Myocyte (in vitro differentiated cells): ENCODE measurements around the gene FGF11. TPM values are rescaled to one million over a fixed set of nuclear protein-coding genes. Genes with fewer than 3 reads are reported as not detected.
"Not testable (repeated sequence)": the region's sequence is repeated elsewhere in the genome, so short reads cannot be mapped to it uniquely, and the experiment has no call there.

Experiments used
- DNase-seq: peaks from one replicate; pipeline ENCODE4 v3.0.0-alpha.2; 2012; ENCODE audit warnings: low read depth
- total RNA-seq: library from RNA; depleted of rRNA; stranded (reverse); fragments of >200 nt; gene quantifications from 2 replicates; pipeline ENCODE4 v1.2.3, GENCODE V29; 2014

The FGF11 gene
- total RNA-seq, 1 donor from 2014 or later = 41.7 TPM

DNA sequence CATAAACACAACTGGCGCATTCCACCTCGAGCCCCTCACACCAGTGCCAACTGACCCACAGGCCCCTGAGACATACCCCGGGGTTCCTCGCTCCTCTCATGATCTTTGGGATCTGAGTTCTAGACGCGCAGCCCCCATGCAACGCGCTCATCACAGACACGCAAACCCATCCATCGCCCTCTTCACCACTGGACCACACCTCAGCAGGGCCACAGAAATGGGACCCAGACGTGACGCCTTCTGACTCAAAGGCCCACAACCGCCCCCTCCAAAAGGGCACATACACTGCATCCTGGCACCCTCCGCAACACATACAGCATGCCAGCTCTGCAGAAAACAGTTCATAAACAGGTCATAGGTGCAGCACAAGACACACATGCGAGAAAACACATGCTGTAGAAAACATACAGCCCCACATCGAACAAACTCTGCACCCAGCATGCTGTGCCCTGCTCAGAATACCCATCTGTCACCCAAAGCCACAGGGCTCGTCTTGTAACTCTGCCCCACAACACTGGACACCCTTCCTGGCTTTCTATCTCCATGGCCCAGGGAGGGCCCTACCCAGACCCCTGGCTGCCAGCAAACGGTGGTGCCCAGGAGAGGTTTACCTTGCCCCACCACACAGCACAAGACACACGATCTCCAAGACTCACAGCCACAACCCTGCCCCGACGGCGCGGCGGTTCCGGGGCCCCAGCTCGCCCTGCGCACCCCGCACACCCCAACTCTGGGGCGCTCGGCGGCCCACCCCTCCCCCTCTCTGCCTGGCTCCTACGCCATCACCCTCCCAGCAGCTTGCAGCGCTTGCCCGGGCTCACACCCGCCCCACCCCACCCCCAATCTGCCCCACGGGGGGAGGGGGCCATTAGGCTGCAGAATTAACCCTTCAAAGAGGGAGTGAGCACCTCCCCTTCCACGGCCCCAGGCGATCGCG lies 39.2 kb downstream of the FGF11 start:
- peak; percentile 68 for DNase-seq

GRCh38 chr17:7479213-7480088 lies 40.1 kb downstream of the FGF11 start, which contains the start of gene ZBTB4:
ZBTB4 (minus strand) TSS chr17:7479631; CDS start chr17:7466801, 12,830 bp downstream.
- peak; percentile 59 for DNase-seq

DNA sequence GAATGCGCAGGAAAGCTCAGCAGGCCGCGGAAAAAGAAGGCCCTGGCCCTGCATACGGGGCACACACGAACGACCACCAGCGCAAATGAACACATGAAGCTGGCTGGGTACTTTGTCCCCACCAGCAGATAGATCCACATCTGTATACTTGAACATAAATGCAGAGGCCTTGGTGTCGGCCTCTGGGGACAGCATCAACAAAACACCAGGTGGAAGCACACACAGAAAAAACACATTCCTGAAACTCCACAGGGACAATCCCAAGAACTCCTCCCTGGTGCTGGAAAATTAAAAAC lies 40.7 kb downstream of the FGF11 start:
- DNase-seq = peak; percentile 31

DNA sequence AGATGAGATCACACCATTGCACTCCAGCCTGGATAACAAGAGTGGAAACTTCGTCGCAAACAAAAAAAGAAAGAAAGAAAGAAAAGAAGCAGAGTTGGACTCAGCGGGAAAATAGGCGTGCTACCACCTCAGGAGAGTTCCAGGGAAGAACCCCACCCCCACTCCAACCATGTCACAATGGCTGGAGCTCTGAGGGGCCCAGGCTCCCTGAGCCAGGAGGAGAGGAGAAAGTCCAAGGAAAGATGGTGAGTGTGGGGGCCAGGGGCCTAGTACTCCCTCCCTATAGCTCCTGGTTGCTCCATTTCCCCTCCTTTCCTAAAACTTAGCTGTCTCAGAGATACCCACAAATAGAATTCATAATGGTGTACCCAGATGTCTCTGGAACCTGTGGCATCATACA lies 42.0 kb downstream of the FGF11 start, which contains the start of gene SLC35G6:
Gene SLC35G6, plus strand, starts transcription at position 172 of the 400 bp plus-strand sequence. Its CDS starts 71 bp downstream, at position 243.
- not testable (repeated sequence) for DNase-seq

- not testable (repeated sequence) for DNase-seq
Measured at GRCh38 chr17:7481842-7482741, 42.8 kb downstream of the FGF11 start.

DNA sequence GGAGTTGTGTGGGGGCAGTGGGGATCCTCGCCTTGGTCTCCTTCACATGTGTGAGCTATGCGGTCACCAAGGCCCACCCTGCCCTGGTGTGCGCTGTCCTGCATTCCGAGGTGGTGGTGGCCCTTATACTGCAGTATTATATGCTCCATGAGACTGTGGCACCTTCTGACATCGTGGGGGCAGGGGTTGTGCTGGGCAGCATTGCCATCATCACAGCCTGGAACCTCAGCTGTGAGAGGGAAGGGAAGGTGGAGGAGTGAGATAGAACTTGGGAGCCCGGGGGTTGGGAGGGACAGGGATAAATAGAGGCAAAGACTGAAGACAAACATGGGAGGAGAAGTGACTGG lies 43.4 kb downstream of the FGF11 start:
- DNase-seq = not testable (repeated sequence)

- DNase-seq = peak; percentile 99
Measured at GRCh38 chr17:7483255-7484066, 44.1 kb downstream of the FGF11 start.

- DNase-seq = peak; percentile 98
Measured at GRCh38 chr17:7484067-7484918, 45.0 kb downstream of the FGF11 start, which contains the start of gene POLR2A. POLR2A (plus strand) TSS chr17:7484366.

- no peak for DNase-seq
Measured at GRCh38 chr17:7484919-7485377, 45.6 kb downstream of the FGF11 start.

DNA sequence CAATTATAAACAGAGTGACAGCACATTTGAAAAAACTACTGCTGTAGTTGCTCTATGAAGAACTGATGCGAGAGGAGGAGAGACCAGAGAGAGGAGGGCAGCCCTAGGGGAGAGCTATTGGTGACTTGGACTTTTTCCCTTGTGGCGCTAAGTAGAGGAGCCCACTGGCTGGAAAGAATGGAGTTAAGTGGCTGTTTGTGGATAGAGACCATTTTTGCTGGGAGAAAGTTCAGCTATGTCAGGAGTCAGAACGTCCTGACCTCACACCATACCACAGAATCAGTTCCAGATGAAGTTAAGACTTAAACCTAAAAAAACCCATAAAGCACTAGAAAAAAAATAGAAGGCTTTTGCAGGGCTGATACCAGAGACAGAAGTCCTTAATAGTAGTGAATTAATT lies 46.9 kb downstream of the FGF11 start:
- no peak for DNase-seq

DNA sequence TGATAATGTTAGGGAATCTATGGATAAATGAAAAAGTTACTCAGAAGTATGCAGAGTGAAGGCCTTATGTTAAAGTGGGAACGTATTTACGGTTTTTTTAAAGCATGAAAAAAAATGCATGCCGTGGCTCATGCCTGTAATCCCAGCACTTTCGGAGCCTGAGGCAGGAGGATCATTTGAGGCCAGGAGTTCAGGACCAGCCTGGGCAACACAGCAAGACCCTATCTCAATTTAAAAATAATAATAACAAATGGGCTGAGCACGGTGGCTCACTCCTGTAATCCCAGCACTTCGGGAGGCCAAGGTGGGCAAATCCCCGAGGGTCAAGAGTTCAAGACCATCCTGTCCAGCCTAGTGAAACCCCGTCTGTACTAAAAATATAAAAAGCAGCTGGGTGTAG lies 50.8 kb downstream of the FGF11 start:
- no peak for DNase-seq

GRCh38 chr17:7491583-7491982 lies 52.3 kb downstream of the FGF11 start:
- DNase-seq = no peak

GRCh38 chr17:7493941-7494340 lies 54.6 kb downstream of the FGF11 start:
- no peak for DNase-seq

Other genes starting within 250 kb of the FGF11 start
- 11.8 and 18.7 TPM in 2 replicates for gene DLG4, start 219.7 kb upstream of the FGF11 start, total RNA-seq
- gene ACADVL, start 219.6 kb upstream of the FGF11 start, total RNA-seq = 659 and 702 TPM in 2 replicates
- 71.0 and 80.5 TPM in 2 replicates for gene DVL2, start 205.0 kb upstream of the FGF11 start, total RNA-seq
- 52.3 and 54.7 TPM in 2 replicates for gene PHF23, start 200.1 kb upstream of the FGF11 start, total RNA-seq
- 239 and 315 TPM in 2 replicates for gene GABARAP, start 197.1 kb upstream of the FGF11 start, total RNA-seq
- gene CTDNEP1, start 187.8 kb upstream of the FGF11 start, total RNA-seq = 69.1 and 88.9 TPM in 2 replicates
- 75.1 and 81.8 TPM in 2 replicates for gene ELP5, start 187.3 kb upstream of the FGF11 start, total RNA-seq
- gene CLDN7, start 177.0 kb upstream of the FGF11 start, total RNA-seq = not detected in 2 replicates
- 20.0 and 28.3 TPM in 2 replicates for gene SLC2A4, start 157.8 kb upstream of the FGF11 start, total RNA-seq
- 4.1 and 9.6 TPM in 2 replicates for gene YBX2, start 144.9 kb upstream of the FGF11 start, total RNA-seq
- gene EIF5A, start 131.9 kb upstream of the FGF11 start, total RNA-seq = 510 and 518 TPM in 2 replicates
- 92.2 and 95.8 TPM in 2 replicates for gene GPS2, start 124.2 kb upstream of the FGF11 start, total RNA-seq
- gene NEURL4, start 110.2 kb upstream of the FGF11 start, total RNA-seq = 19.5 and 22.3 TPM in 2 replicates
- not detected in 2 replicates for gene ACAP1, start 103.0 kb upstream of the FGF11 start, total RNA-seq
- 10.0 and 10.1 TPM in 2 replicates for gene KCTD11, start 87.3 kb upstream of the FGF11 start, total RNA-seq
- not detected in 2 replicates for gene TMEM95, start 84.4 kb upstream of the FGF11 start, total RNA-seq
- gene TNK1, start 58.4 kb upstream of the FGF11 start, total RNA-seq = not detected in 2 replicates
- gene PLSCR3, start 45.0 kb upstream of the FGF11 start, total RNA-seq = 15.1 and 22.3 TPM in 2 replicates
- 69.6 and 76.5 TPM in 2 replicates for gene TMEM256, start 35.4 kb upstream of the FGF11 start, total RNA-seq
- gene NLGN2, start 31.7 kb upstream of the FGF11 start, total RNA-seq = 5.7 and 7.2 TPM in 2 replicates
- gene SPEM1, start 19.2 kb upstream of the FGF11 start, total RNA-seq = not detected in 2 replicates
- not detected in 2 replicates for gene SPEM2, start 13.9 kb upstream of the FGF11 start, total RNA-seq
- gene SPEM3, start 10.7 kb upstream of the FGF11 start, total RNA-seq = not detected in 2 replicates
- 0.13 and 0.21 TPM in 2 replicates for gene TMEM102, start 4.1 kb upstream of the FGF11 start, total RNA-seq
- 213 and 222 TPM in 2 replicates for gene CHRNB1, start 5.5 kb downstream of the FGF11 start, total RNA-seq
- 32.8 and 38.0 TPM in 2 replicates for gene ZBTB4, start 40.1 kb downstream of the FGF11 start, total RNA-seq
- not detected in 2 replicates for gene SLC35G6, start 41.9 kb downstream of the FGF11 start, total RNA-seq
- gene POLR2A, start 44.9 kb downstream of the FGF11 start, total RNA-seq = 41.2 and 47.1 TPM in 2 replicates
- 7.4 and 8.6 TPM in 2 replicates for gene TNFSF12, start 109.5 kb downstream of the FGF11 start, total RNA-seq
- gene TNFSF13, start 119.2 kb downstream of the FGF11 start, total RNA-seq = 0.11 TPM in 1 of 2 replicates, not detected in the other
- 93.6 and 114 TPM in 2 replicates for gene SENP3, start 122.4 kb downstream of the FGF11 start, total RNA-seq
- gene CD68, start 140.1 kb downstream of the FGF11 start, total RNA-seq = 7.6 and 9.1 TPM in 2 replicates
- gene MPDU1, start 144.3 kb downstream of the FGF11 start, total RNA-seq = 185 and 199 TPM in 2 replicates
- 4.0 and 10.9 TPM in 2 replicates for gene SOX15, start 150.6 kb downstream of the FGF11 start, total RNA-seq
- 85.2 and 85.6 TPM in 2 replicates for gene FXR2, start 175.4 kb downstream of the FGF11 start, total RNA-seq
- 69.2 and 73.1 TPM in 2 replicates for gene SAT2, start 188.3 kb downstream of the FGF11 start, total RNA-seq
- 0.43 and 1.4 TPM in 2 replicates for gene SHBG, start 190.6 kb downstream of the FGF11 start, total RNA-seq
- gene ATP1B2, start 211.4 kb downstream of the FGF11 start, total RNA-seq = not detected in 2 replicates
- 22.0 and 27.6 TPM in 2 replicates for gene TP53, start 248.0 kb downstream of the FGF11 start, total RNA-seq
- 4.4 and 4.5 TPM in 2 replicates for gene WRAP53, start 249.0 kb downstream of the FGF11 start, total RNA-seq